ENCODE measurements around the gene FAM174B.

Gene FAM174B

GRCh38 chr15:92569778-92570177, 85.8 kb downstream of the FAM174B start:
- DNase-seq (ENCODE audit: low read depth): no peak

Measured in T follicular helper cell (primary cell).